PC-3 (cell line): ENCODE measurements around the gene RBM33. TPM values are rescaled to one million over a fixed set of nuclear protein-coding genes. Genes with fewer than 3 reads are reported as not detected.

Experiments
- ATAC-seq: fragments of 200-7000 bp; cut with Tn5 transposase; 2 replicates; pipeline ENCODE4 v1.9.1; 2020; ENCODE audit warnings: mild to moderate bottlenecking, moderate library complexity
- BruUV-seq: library from RNA; stranded (reverse); fragments of 400-500 nt; replicated peaks from 2 replicates; lab custom pipeline; 2021; lab: Mats Ljungman, UMichigan
- CTCF ChIA-PET: fragments of 300-600 bp; sonication (Branson Sonifier 250); formaldehyde crosslinking; loops from one replicate; lab custom pipeline; 2022; ENCODE audit warnings: antibody characterized with exemption; lab: Charles Lee
- POLR2A ChIA-PET: fragments of 300-600 bp; sonication (Branson Sonifier 250); formaldehyde crosslinking; loops from one replicate; lab custom pipeline; 2022; ENCODE audit warnings: antibody characterized with exemption; ENCODE audit not compliant: unreplicated experiment; lab: Charles Lee
- DNase-seq: peaks from one replicate; pipeline ENCODE4 v3.0.0-alpha.2; 2015
- H2AFZ ChIP-seq: fragments of 300-600 bp; sonication (generic); 2 replicates; pipeline ENCODE4 v1.6.0; 2016; ENCODE audit warnings: antibody characterized with exemption, low read length
- H3F3A ChIP-seq: fragments of 300-600 bp; sonication (generic); one replicate; pipeline ENCODE4 v1.6.0; 2017; ENCODE audit warnings: antibody characterized with exemption, low read length, control low read depth, mild to moderate bottlenecking; ENCODE audit not compliant: unreplicated experiment
- H3K27ac ChIP-seq: fragments of 300-600 bp; sonication (generic); 2 replicates; pipeline ENCODE4 v1.5.1; 2016; ENCODE audit warnings: mild to moderate bottlenecking, low read length
- H3K27me3 ChIP-seq: fragments of 300-600 bp; sonication (generic); 2 replicates; pipeline ENCODE4 v1.6.1; 2016; ENCODE audit warnings: low read length, mixed read lengths
- H3K36me3 ChIP-seq: fragments of 300-600 bp; sonication (generic); 2 replicates; pipeline ENCODE4 v1.6.1; 2016; ENCODE audit warnings: low read depth, mixed run types, low read length, mixed read lengths
- H3K4me1 ChIP-seq: fragments of 300-600 bp; sonication (generic); 2 replicates; pipeline ENCODE4 v1.5.1; 2016; ENCODE audit warnings: low read length; ENCODE audit not compliant: insufficient read depth
- H3K4me2 ChIP-seq: fragments of 300-600 bp; sonication (generic); 2 replicates; pipeline ENCODE4 v1.6.0; 2016; ENCODE audit warnings: low read length
- H3K4me3 ChIP-seq: fragments of 300-600 bp; sonication (generic); 2 replicates; pipeline ENCODE4 v1.5.1; 2016; ENCODE audit warnings: mild to moderate bottlenecking, low read length, mixed read lengths
- H3K79me2 ChIP-seq: fragments of 300-600 bp; sonication (generic); 2 replicates; pipeline ENCODE4 v1.6.1; 2017; ENCODE audit warnings: low read length, mixed read lengths
- H3K9ac ChIP-seq: fragments of 300-600 bp; sonication (generic); 2 replicates; pipeline ENCODE4 v1.6.0; 2016; ENCODE audit warnings: mild to moderate bottlenecking, low read length
- H3K9me2 ChIP-seq: fragments of 300-600 bp; sonication (generic); replicated peaks from 2 replicates; pipeline ENCODE4 v1.6.1; 2016; ENCODE audit warnings: mixed run types, low read length, mixed read lengths
- H3K9me3 ChIP-seq: fragments of 300-600 bp; sonication (generic); 2 replicates; pipeline ENCODE4 v1.6.1; 2016; ENCODE audit warnings: low read length, mixed read lengths
- H4K20me1 ChIP-seq: fragments of 300-600 bp; sonication (generic); 2 replicates; pipeline ENCODE4 v1.6.1; 2016; ENCODE audit warnings: low read length, mixed read lengths
- CTCF ChIP-seq: fragments of 300-600 bp; sonication (generic); conservative IDR thresholded peaks from 2 replicates; pipeline ENCODE4 v1.5.1; 2017; ENCODE audit warnings: antibody characterized with exemption, low read depth, mild to moderate bottlenecking, low read length
- EZH2 ChIP-seq: fragments of 300-600 bp; sonication (generic); IDR thresholded peaks from one replicate; pipeline ENCODE4 v1.6.1; 2017; ENCODE audit warnings: antibody characterized with exemption, mild to moderate bottlenecking, low read length; ENCODE audit not compliant: unreplicated experiment
- EZH2phosphoT487 ChIP-seq: fragments of 300-600 bp; sonication (generic); IDR thresholded peaks from 2 replicates; pipeline ENCODE4 v1.6.1; 2018; ENCODE audit warnings: mild to moderate bottlenecking, antibody characterized with exemption, low read length, borderline replicate concordance
- intact Hi-C: fragments of 100-400 bp; cut with micrococcal nuclease; formaldehyde crosslinking; loops from 2 replicates; pipeline ENCODE4 v1.9.0; 2023
- total RNA-seq: library from RNA; depleted of rRNA; stranded (reverse); fragments of >200 nt; gene quantifications from 2 replicates; pipeline ENCODE4 v1.2.3, GENCODE V29; 2014

RBM33 gene
- total RNA-seq, 1 experiment from 2014 or later: 25.3 TPM

- H3F3A ChIP-seq: no peaks in the 10 kb centered on the region
- H2AFZ ChIP-seq: no peak overlapping the region
- BruUV-seq: no TSS peak
- H3K9ac ChIP-seq: no peak overlapping the region
- intact Hi-C loops: loop anchor here (1.0 to 10.0 kb wide), 4 partner anchors 29 to 814 kb away; no protein-coding TSS in a partner anchor
- H3K36me3 ChIP-seq: peaks cover 46% of the 10 kb centered on the region
- H3K27me3 ChIP-seq: no peaks in the 10 kb centered on the region
- TF ChIP-seq EZH2 (no peak), CTCF (peak; percentile 78), EZH2phosphoT487 (no peak)
- H3K4me3 ChIP-seq: no peak overlapping the region
- ATAC-seq (peak; percentile 98), DNase-seq (peak; percentile 74)
- H3K4me2 ChIP-seq: no peak overlapping the region
- ChIA-PET POLR2A (no interaction called here), CTCF (interaction anchor here (1.1 kb wide), 1 partner anchor 140 kb away, joined by 3 read pairs; no protein-coding TSS in a partner anchor)
- no peak overlapping the region for H3K27ac ChIP-seq
- H3K9me2 ChIP-seq: no peaks in the 10 kb centered on the region
- no peaks in the 10 kb centered on the region for H4K20me1 ChIP-seq
- H3K4me1 ChIP-seq: no peaks in the 10 kb centered on the region
- no peaks in the 10 kb centered on the region for H3K79me2 ChIP-seq
- no peaks in the 10 kb centered on the region for H3K9me3 ChIP-seq
Measured at GRCh38 chr7:155738652-155739537, 94.4 kb downstream of the RBM33 start.

- peaks cover 46% of the 10 kb centered on the region for H3K36me3 ChIP-seq
- intact Hi-C loops: loop anchor here (10.0 kb wide), 2 partner anchors 355 to 815 kb away; no protein-coding TSS in a partner anchor
- H4K20me1 ChIP-seq: no peaks in the 10 kb centered on the region
- no peaks in the 10 kb centered on the region for H3K4me1 ChIP-seq
- no peak overlapping the region for H3K4me2 ChIP-seq
- POLR2A ChIA-PET: no interaction called here
- no peak overlapping the region for H3K9ac ChIP-seq
- H2AFZ ChIP-seq: no peak overlapping the region
- no peaks in the 10 kb centered on the region for H3K27me3 ChIP-seq
- no peak overlapping the region for H3K27ac ChIP-seq
- TF ChIP-seq EZH2phosphoT487 (no peak), CTCF (no peak), EZH2 (no peak)
- H3K9me3 ChIP-seq: no peaks in the 10 kb centered on the region
- no peak for ATAC-seq
- H3K9me2 ChIP-seq: no peaks in the 10 kb centered on the region
- CTCF ChIA-PET: no interaction called here
- no peak for DNase-seq
- H3K4me3 ChIP-seq: no peak overlapping the region
- BruUV-seq: no TSS peak
- no peaks in the 10 kb centered on the region for H3F3A ChIP-seq
- H3K79me2 ChIP-seq: no peaks in the 10 kb centered on the region
Measured at GRCh38 chr7:155739538-155740143, 95.2 kb downstream of the RBM33 start.
